GM23338 (cell line): ENCODE results near the gene MSH3.

ENCODE experiments used
- CTCF ChIP-seq, 2 experiments: fragments of 200-600 bp in 1 of 2; sonication (generic) in 1 of 2; conservative IDR thresholded peaks; 2 replicates each; pipeline versions ENCODE4 v1.5.1 to v1.6.1; 2016 to 2017; ENCODE audit warnings: antibody characterized with exemption in 2 of 2, low read depth in 2 of 2, mild to moderate bottlenecking in 2 of 2, moderate library complexity in 1 of 2
- EZH2 ChIP-seq: fragments of 200-600 bp; sonication (generic); IDR thresholded peaks from one replicate; pipeline ENCODE4 v1.8.0; 2017; ENCODE audit warnings: antibody characterized with exemption, mild to moderate bottlenecking, low read depth; ENCODE audit not compliant: unreplicated experiment
- NANOG ChIP-seq: IDR thresholded peaks from 2 replicates; pipeline ENCODE4 v1.6.1; 2016; ENCODE audit warnings: antibody characterized with exemption, borderline replicate concordance
- POLR2AphosphoS5 ChIP-seq: IDR thresholded peaks from 2 replicates; pipeline ENCODE4 v1.6.1; 2016; ENCODE audit warnings: antibody characterized with exemption, low read depth
- ZNF331 ChIP-seq: fragments of 250-450 bp; sonication (Bioruptor Pico); IDR thresholded peaks from 2 replicates; pipeline ENCODE4 v1.5.0; 2020; ENCODE audit warnings: low read depth, mild to moderate bottlenecking, moderate library complexity

GRCh38 chr5:80706835-80707447, 52.5 kb downstream of the MSH3 start:
- TF ChIP-seq ZNF331 (CRISPR knock-in tag) (no peak), CTCF (conservative IDR thresholded peaks at IDR 0.05; ENCODE audit: low read depth in 2 of 2) (no peak), EZH2 (no peak), POLR2AphosphoS5 (no peak), NANOG (no peak)
